ENCODE results near the gene EPYC.

Gene EPYC

GRCh38 chr12:90979019-90979418 is 25.8 kb downstream of the EPYC start:
- Mint-ChIP-seq H3K27ac (no peak overlapping the region), H3K4me3 (no peak overlapping the region), H3K36me3 (no peaks in the 10 kb centered on the region), H3K27me3 (no peaks in the 10 kb centered on the region), H3K4me1 (no peaks in the 10 kb centered on the region), H3K9me3 (no peaks in the 10 kb centered on the region)
- no peak for DNase-seq
- CTCF ChIA-PET: interaction anchor here (0.9 to 4.2 kb wide), 3 partner anchors 10 to 347 kb away, joined by 4 to 41 read pairs (median 4); no protein-coding TSS in a partner anchor

- no peak overlapping the region for H3K27ac Mint-ChIP-seq
- no peaks in the 10 kb centered on the region for H3K9me3 Mint-ChIP-seq
- no peak overlapping the region for H3K4me3 Mint-ChIP-seq
- H3K36me3 Mint-ChIP-seq: no peaks in the 10 kb centered on the region
- no peaks in the 10 kb centered on the region for H3K4me1 Mint-ChIP-seq
- DNase-seq: no peak
- CTCF ChIA-PET: interaction anchor here (0.6 to 4.2 kb wide), 5 partner anchors 9 to 347 kb away, joined by 4 to 41 read pairs (median 4); no protein-coding TSS in a partner anchor
- H3K27me3 Mint-ChIP-seq: no peaks in the 10 kb centered on the region
Observed at GRCh38 chr12:90978117-90978770, 26.5 kb downstream of the EPYC start.

DNA sequence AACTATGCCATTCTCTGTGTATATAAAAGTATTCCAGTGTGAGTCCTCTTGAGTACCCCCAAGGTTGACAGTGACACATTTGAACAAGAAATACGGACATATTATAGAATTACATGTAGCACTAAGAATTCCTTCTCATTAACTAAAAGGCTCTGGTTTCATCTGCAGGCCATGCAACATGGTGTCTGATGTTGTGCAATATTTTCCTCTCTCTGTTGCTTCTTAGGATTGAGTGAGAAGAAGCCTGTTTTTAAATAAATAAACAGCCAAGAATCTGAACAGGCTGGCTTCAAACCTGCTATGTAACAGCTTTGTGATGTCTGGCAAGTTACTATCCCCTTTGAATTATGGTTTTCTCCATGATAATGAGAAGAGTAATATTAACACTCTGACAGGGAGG is 27.5 kb downstream of the EPYC start:
- CTCF ChIA-PET: interaction anchor here (1.1 to 4.2 kb wide), 3 partner anchors 18 to 136 kb away, joined by 4 to 41 read pairs (median 5); no protein-coding TSS in a partner anchor
- DNase-seq: no peak
- Mint-ChIP-seq H3K4me1 (no peaks in the 10 kb centered on the region), H3K36me3 (no peaks in the 10 kb centered on the region), H3K27ac (no peak overlapping the region), H3K4me3 (no peak overlapping the region), H3K27me3 (no peaks in the 10 kb centered on the region), H3K9me3 (no peaks in the 10 kb centered on the region)

DNA sequence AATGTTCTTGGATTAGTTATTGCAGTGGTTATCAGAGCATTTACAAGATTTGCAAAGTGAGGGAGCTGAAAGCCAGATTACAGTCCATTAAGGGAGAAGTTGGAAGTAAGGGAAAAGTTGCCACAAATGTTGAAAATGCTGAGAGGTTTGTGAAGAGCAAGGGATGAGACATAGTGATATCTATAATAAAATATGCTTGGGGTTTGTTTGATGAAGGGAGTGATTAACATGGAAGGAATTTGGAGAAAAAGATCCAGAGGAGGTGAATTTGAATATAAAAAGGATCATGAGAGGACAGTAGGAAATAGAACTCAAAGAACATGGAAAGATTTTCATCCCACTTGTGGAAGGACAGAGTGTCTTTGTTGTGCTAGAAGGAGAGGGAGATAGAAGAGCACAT is 30.5 kb downstream of the EPYC start:
- H3K9me3 Mint-ChIP-seq: no peaks in the 10 kb centered on the region
- no peak overlapping the region for H3K4me3 Mint-ChIP-seq
- no peaks in the 10 kb centered on the region for H3K27me3 Mint-ChIP-seq
- CTCF ChIA-PET: no interaction called here
- no peak overlapping the region for H3K27ac Mint-ChIP-seq
- no peaks in the 10 kb centered on the region for H3K36me3 Mint-ChIP-seq
- H3K4me1 Mint-ChIP-seq: no peaks in the 10 kb centered on the region
- no peak for DNase-seq

GRCh38 chr12:90972226-90972625 is 32.5 kb downstream of the EPYC start:
- no peaks in the 10 kb centered on the region for H3K9me3 Mint-ChIP-seq
- no peaks in the 10 kb centered on the region for H3K4me1 Mint-ChIP-seq
- H3K27ac Mint-ChIP-seq: no peak overlapping the region
- no peaks in the 10 kb centered on the region for H3K36me3 Mint-ChIP-seq
- CTCF ChIA-PET: no interaction called here
- H3K27me3 Mint-ChIP-seq: no peaks in the 10 kb centered on the region
- DNase-seq: no peak
- no peak overlapping the region for H3K4me3 Mint-ChIP-seq

DNA sequence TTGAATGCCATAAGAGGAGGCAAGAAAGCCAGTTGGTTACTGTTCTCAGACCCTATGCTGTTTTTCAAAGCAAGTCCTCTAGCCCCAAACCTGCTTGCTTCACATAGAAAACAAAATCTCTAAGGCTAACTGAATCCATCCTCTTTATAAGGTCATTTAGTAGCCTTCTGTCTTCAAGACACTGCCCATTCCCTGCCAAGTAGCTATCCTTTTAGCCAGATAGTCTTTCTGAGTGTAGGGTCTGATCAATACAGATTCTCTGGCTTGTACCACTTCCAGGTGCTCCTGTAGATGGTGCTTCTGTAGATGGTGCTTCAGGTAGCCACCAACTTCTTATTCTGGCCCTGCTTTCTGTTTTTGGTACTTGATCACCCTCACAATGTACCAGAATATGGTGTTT is 33.9 kb downstream of the EPYC start:
- Mint-ChIP-seq H3K27me3 (no peaks in the 10 kb centered on the region), H3K36me3 (no peaks in the 10 kb centered on the region), H3K4me3 (no peak overlapping the region), H3K9me3 (no peaks in the 10 kb centered on the region), H3K27ac (no peak overlapping the region), H3K4me1 (no peaks in the 10 kb centered on the region)
- no peak for DNase-seq
- CTCF ChIA-PET: interaction anchor here (0.6 kb wide), 1 partner anchor 10 kb away, joined by 3 read pairs; no protein-coding TSS in a partner anchor

- CTCF ChIA-PET: interaction anchor here (1.0 kb wide), 1 partner anchor 139 kb away, joined by 4 read pairs; no protein-coding TSS in a partner anchor
- no peak for DNase-seq
- H3K4me1 Mint-ChIP-seq: no peaks in the 10 kb centered on the region
- H3K9me3 Mint-ChIP-seq: no peaks in the 10 kb centered on the region
- no peaks in the 10 kb centered on the region for H3K27me3 Mint-ChIP-seq
- no peak overlapping the region for H3K27ac Mint-ChIP-seq
- H3K36me3 Mint-ChIP-seq: no peaks in the 10 kb centered on the region
- H3K4me3 Mint-ChIP-seq: no peak overlapping the region
Observed at GRCh38 chr12:90970471-90970870, 34.3 kb downstream of the EPYC start.

- no peaks in the 10 kb centered on the region for H3K36me3 Mint-ChIP-seq
Observed at GRCh38 chr12:90969851-90970250, 34.9 kb downstream of the EPYC start.

GRCh38 chr12:90969346-90969745 is 35.4 kb downstream of the EPYC start:
- H3K27ac Mint-ChIP-seq: no peak overlapping the region
- no peaks in the 10 kb centered on the region for H3K9me3 Mint-ChIP-seq
- H3K36me3 Mint-ChIP-seq: no peaks in the 10 kb centered on the region
- DNase-seq: no peak
- no peaks in the 10 kb centered on the region for H3K4me1 Mint-ChIP-seq
- CTCF ChIA-PET: interaction anchor here (1.1 to 1.2 kb wide), 2 partner anchors 9 to 10 kb away, joined by 3 to 4 read pairs; no protein-coding TSS in a partner anchor
- no peaks in the 10 kb centered on the region for H3K27me3 Mint-ChIP-seq
- H3K4me3 Mint-ChIP-seq: no peak overlapping the region

More at GRCh38 chr12:90969851-90970250, 34.9 kb downstream of the EPYC start:
- H3K27me3 Mint-ChIP-seq: no peaks in the 10 kb centered on the region
- no peaks in the 10 kb centered on the region for H3K9me3 Mint-ChIP-seq
- CTCF ChIA-PET: interaction anchor here (1.0 to 1.1 kb wide), 2 partner anchors 10 to 139 kb away, joined by 3 to 4 read pairs; no protein-coding TSS in a partner anchor
- H3K4me1 Mint-ChIP-seq: no peaks in the 10 kb centered on the region
- no peak overlapping the region for H3K4me3 Mint-ChIP-seq
- no peak overlapping the region for H3K27ac Mint-ChIP-seq
- no peak for DNase-seq

DNA sequence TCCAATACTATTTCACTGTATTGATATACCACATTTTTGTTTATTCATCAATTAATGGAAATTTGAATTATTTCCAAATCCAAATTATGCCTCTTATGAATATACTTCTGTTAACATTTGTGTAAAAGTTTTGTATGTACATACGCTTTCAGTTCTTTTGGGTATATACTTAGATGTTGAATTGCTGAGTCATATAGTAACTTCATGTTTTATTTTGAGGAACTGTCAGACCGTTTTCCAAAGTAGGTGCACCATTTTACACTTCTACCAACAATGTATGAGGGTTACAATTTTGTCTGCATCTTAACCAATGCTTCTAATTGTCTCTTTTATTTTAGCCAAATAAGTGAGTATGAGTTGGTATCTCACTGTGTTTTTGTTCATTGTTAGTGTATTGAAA is 39.6 kb downstream of the EPYC start:
- Mint-ChIP-seq H3K27ac (no peak overlapping the region), H3K9me3 (no peaks in the 10 kb centered on the region), H3K4me1 (no peaks in the 10 kb centered on the region), H3K4me3 (no peak overlapping the region), H3K27me3 (no peaks in the 10 kb centered on the region), H3K36me3 (no peaks in the 10 kb centered on the region)
- CTCF ChIA-PET: no interaction called here
- DNase-seq: no peak

DNA sequence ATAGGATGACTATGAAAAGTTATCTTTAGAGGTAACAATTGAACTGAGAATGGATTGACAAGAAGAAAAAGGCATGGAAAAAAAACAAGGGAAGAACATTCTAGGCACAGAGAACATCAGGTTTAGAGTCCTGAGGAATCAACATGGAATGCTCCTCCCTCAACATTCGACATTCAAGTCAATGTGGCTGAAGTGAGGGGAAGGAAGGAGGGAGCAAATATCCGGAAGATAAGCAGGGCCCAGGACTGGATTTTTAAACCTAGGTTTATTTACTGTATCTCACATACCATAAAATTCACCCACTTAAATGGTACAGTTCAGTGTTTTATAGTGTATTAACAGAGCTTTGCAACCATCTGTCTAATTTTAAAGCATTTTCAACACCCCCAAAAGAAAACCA is 40.2 kb downstream of the EPYC start:
- CTCF ChIA-PET: no interaction called here
- Mint-ChIP-seq H3K9me3 (no peaks in the 10 kb centered on the region), H3K27ac (no peak overlapping the region), H3K27me3 (no peaks in the 10 kb centered on the region), H3K36me3 (no peaks in the 10 kb centered on the region), H3K4me1 (no peaks in the 10 kb centered on the region), H3K4me3 (no peak overlapping the region)
- DNase-seq: no peak

GRCh38 chr12:90963946-90964345 is 40.8 kb downstream of the EPYC start:
- Mint-ChIP-seq H3K27ac (no peak overlapping the region), H3K9me3 (no peaks in the 10 kb centered on the region), H3K4me3 (no peak overlapping the region), H3K27me3 (no peaks in the 10 kb centered on the region), H3K4me1 (no peaks in the 10 kb centered on the region), H3K36me3 (no peaks in the 10 kb centered on the region)
- CTCF ChIA-PET: no interaction called here
- DNase-seq: no peak

- CTCF ChIA-PET: interaction anchor here (0.7 kb wide), 1 partner anchor 10 kb away, joined by 3 read pairs; no protein-coding TSS in a partner anchor
- Mint-ChIP-seq H3K9me3 (no peaks in the 10 kb centered on the region), H3K4me3 (no peak overlapping the region), H3K27ac (no peak overlapping the region), H3K36me3 (no peaks in the 10 kb centered on the region), H3K27me3 (no peaks in the 10 kb centered on the region), H3K4me1 (no peaks in the 10 kb centered on the region)
- DNase-seq: no peak
Observed at GRCh38 chr12:90961154-90961553, 43.6 kb downstream of the EPYC start.

- Mint-ChIP-seq H3K4me1 (no peaks in the 10 kb centered on the region), H3K36me3 (no peaks in the 10 kb centered on the region), H3K27me3 (no peaks in the 10 kb centered on the region), H3K27ac (no peak overlapping the region), H3K4me3 (no peak overlapping the region), H3K9me3 (no peaks in the 10 kb centered on the region)
- CTCF ChIA-PET: interaction anchor here (0.7 to 1.6 kb wide), 7 partner anchors 10 to 371 kb away, joined by 3 to 7 read pairs (median 3); no protein-coding TSS in a partner anchor
- DNase-seq: no peak
Observed at GRCh38 chr12:90959538-90960139, 45.1 kb downstream of the EPYC start.

DNA sequence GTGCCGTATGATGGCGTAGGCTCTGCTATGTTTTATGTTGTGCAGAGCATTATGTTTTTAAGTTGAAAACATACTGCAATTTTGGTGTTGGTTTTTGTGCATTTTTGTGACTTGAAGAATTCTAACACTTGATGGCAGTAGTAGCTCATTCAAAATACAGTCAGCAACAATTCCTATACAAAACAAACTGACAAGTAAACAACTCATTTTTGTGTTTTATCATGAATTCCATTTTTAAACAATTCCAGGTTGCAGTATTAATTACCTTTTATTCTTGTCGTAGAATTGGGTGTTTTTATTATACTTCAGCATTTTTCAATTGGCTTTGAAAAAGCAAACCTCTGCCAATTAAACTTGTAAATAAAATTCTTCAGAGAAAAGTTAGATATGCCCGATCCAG is 45.7 kb downstream of the EPYC start:
- no peaks in the 10 kb centered on the region for H3K4me1 Mint-ChIP-seq
- H3K9me3 Mint-ChIP-seq: no peaks in the 10 kb centered on the region
- H3K27me3 Mint-ChIP-seq: no peaks in the 10 kb centered on the region
- CTCF ChIA-PET: interaction anchor here (0.8 to 1.6 kb wide), 7 partner anchors 11 to 371 kb away, joined by 3 to 7 read pairs (median 3); no protein-coding TSS in a partner anchor
- no peaks in the 10 kb centered on the region for H3K36me3 Mint-ChIP-seq
- H3K27ac Mint-ChIP-seq: no peak overlapping the region
- H3K4me3 Mint-ChIP-seq: no peak overlapping the region
- no peak for DNase-seq

Data from activated naive CD4-positive, alpha-beta T cell treated with anti-CD3 and anti-CD28 coated beads, Interleukin-2, amount 10 ng/mL, durations not matched to agents 7 days and 5 days (primary cell).